H1 (cell line): ENCODE data around the gene SLC6A3. TPM values are rescaled to one million over a fixed set of nuclear protein-coding genes. Genes with fewer than 3 reads are reported as not detected.

Experiments
- CTCF ChIA-PET: fragments of 300-600 bp; sonication (Branson Sonifier 250); formaldehyde crosslinking; loops from one replicate; lab custom pipeline; 2021; ENCODE audit not compliant: partially characterized antibody; lab: Charles Lee
- POLR2A ChIA-PET: fragments of 300-600 bp; sonication (Branson Sonifier 250); formaldehyde crosslinking; loops from one replicate; lab custom pipeline; 2021; ENCODE audit warnings: inconsistent platforms; ENCODE audit not compliant: partially characterized antibody; lab: Charles Lee
- DNase-seq, 2 experiments: peaks; one replicate each; pipeline versions ENCODE4 v3.0.0 to v3.0.0-alpha.2; 2010 to 2022; ENCODE audit warnings: low spot score in 2 of 2, low read depth in 1 of 2, mixed read lengths in 1 of 2
- FAIRE-seq: peaks from 2 replicates; lab custom pipeline; 2011; peaks lifted over from hg19 to GRCh38; lab: Jason Lieb, UNC
- H2AFZ ChIP-seq: 2 replicates; pipeline ENCODE4 v1.8.1; 2012; ENCODE audit warnings: low read length, inconsistent platforms
- H2AK5ac ChIP-seq: 2 replicates; pipeline ENCODE4 v1.6.1; 2013; ENCODE audit warnings: low read depth, low read length
- H2BK120ac ChIP-seq: replicated peaks from 2 replicates; pipeline ENCODE3; 2013; ENCODE audit warnings: low read depth, low read length, inconsistent platforms
- H2BK12ac ChIP-seq: 2 replicates; pipeline ENCODE4 v1.6.1; 2013; ENCODE audit warnings: low read depth, low read length
- H2BK15ac ChIP-seq: 2 replicates; pipeline ENCODE4 v1.6.1; 2013; ENCODE audit warnings: low read length
- H2BK20ac ChIP-seq: 2 replicates; pipeline ENCODE4 v1.6.1; 2013; ENCODE audit warnings: low read length
- H2BK5ac ChIP-seq: 2 replicates; pipeline ENCODE4 v1.6.1; 2013; ENCODE audit warnings: low read depth, low read length
- H3K14ac ChIP-seq: 2 replicates; pipeline ENCODE4 v1.6.1; 2013; ENCODE audit warnings: inconsistent platforms; ENCODE audit not compliant: insufficient read length
- H3K18ac ChIP-seq: 2 replicates; pipeline ENCODE4 v1.6.1; 2013; ENCODE audit warnings: low read length; ENCODE audit errors: extremely low read depth
- H3K23ac ChIP-seq: 2 replicates; pipeline ENCODE4 v1.6.1; 2013; ENCODE audit warnings: inconsistent platforms; ENCODE audit not compliant: insufficient read length
- H3K23me2 ChIP-seq: 2 replicates; pipeline ENCODE4 v1.6.1; 2013; ENCODE audit warnings: low read depth, low read length
- H3K27ac ChIP-seq: 2 replicates; pipeline ENCODE4 v1.6.1; 2011; ENCODE audit warnings: low read depth, low read length, inconsistent platforms
- H3K27me3 ChIP-seq, 4 experiments: replicated peaks in 1 of 4; 1 replicate in 1 of 4; 2 replicates in 3 of 4; pipeline versions ENCODE4 v1.6.1 to v1.8.1; 2011 to 2013; ENCODE audit warnings: low read length in 3 of 4, mild to moderate bottlenecking in 3 of 4, inconsistent platforms in 2 of 4, mixed read lengths in 2 of 4, moderate library complexity in 1 of 4; ENCODE audit not compliant: control insufficient read depth in 3 of 4, insufficient read depth in 3 of 4; ENCODE audit errors: extremely low read depth in 1 of 4
- H3K36me3 ChIP-seq, 4 experiments: 2 replicates each; pipeline versions ENCODE4 v1.6.1 to v1.8.1; 2011 to 2013; ENCODE audit warnings: mild to moderate bottlenecking in 4 of 4, low read length in 3 of 4, moderate library complexity in 2 of 4, control low read depth in 1 of 4, inconsistent platforms in 1 of 4; ENCODE audit not compliant: insufficient read depth in 4 of 4, control insufficient read depth in 2 of 4
- H3K4ac ChIP-seq: replicated peaks from 2 replicates; pipeline ENCODE3; 2013; ENCODE audit warnings: low read length, low read depth, mixed read lengths, inconsistent platforms; ENCODE audit not compliant: insufficient read length
- H3K4me1 ChIP-seq, 4 experiments: replicated peaks in 1 of 4; 1 replicate in 1 of 4; 2 replicates in 3 of 4; pipeline versions ENCODE4 v1.6.1 to v1.8.1; 2011 to 2013; ENCODE audit warnings: low read length in 3 of 4, inconsistent platforms in 2 of 4, mixed read lengths in 1 of 4; ENCODE audit not compliant: insufficient read depth in 4 of 4, control insufficient read depth in 3 of 4
- H3K4me2 ChIP-seq, 2 experiments: 2 replicates each; pipeline versions ENCODE4 v1.6.1 to v1.8.1; 2011 to 2013; ENCODE audit warnings: low read depth in 2 of 2, low read length in 2 of 2, control low read depth in 1 of 2, inconsistent platforms in 1 of 2, mild to moderate bottlenecking in 1 of 2; ENCODE audit not compliant: insufficient read depth in 1 of 2
- H3K4me3 ChIP-seq, 4 experiments: fragments of 200-600, 300-600 bp in 1 of 4; sonication (generic), shearing (Covaris generic), sonication (Bioruptor Twin) in 1 of 4; 2 replicates each; pipeline versions ENCODE4 v1.5.1 to v1.8.1; 2011 to 2016; ENCODE audit warnings: low read length in 4 of 4, low read depth in 3 of 4, control low read depth in 2 of 4, inconsistent platforms in 2 of 4, mild to moderate bottlenecking in 2 of 4, mixed read lengths in 1 of 4, moderate library complexity in 1 of 4; ENCODE audit not compliant: insufficient read depth in 2 of 4; ENCODE audit errors: extremely low read depth in 1 of 4
- H3K56ac ChIP-seq: replicated peaks from 2 replicates; pipeline ENCODE3; 2013; ENCODE audit warnings: low read depth, mild to moderate bottlenecking, mixed read lengths, low read length, inconsistent platforms; ENCODE audit not compliant: insufficient read length
- H3K79me1 ChIP-seq: 2 replicates; pipeline ENCODE4 v1.6.1; 2013; ENCODE audit warnings: low read depth, low read length, control low read depth
- H3K79me2 ChIP-seq, 2 experiments: 2 replicates each; pipeline versions ENCODE4 v1.6.1 to v1.8.1; 2012 to 2013; ENCODE audit warnings: low read length in 2 of 2, mild to moderate bottlenecking in 2 of 2, inconsistent platforms in 1 of 2; ENCODE audit not compliant: insufficient read depth in 2 of 2, control insufficient read depth in 1 of 2
- H3K9ac ChIP-seq, 4 experiments: replicated peaks in 1 of 4; 1 replicate in 1 of 4; 2 replicates in 3 of 4; pipeline versions ENCODE4 v1.6.1 to v1.8.1; 2011 to 2013; ENCODE audit warnings: low read depth in 3 of 4, low read length in 3 of 4, control low read depth in 2 of 4, mild to moderate bottlenecking in 2 of 4, moderate library complexity in 2 of 4, inconsistent platforms in 1 of 4; ENCODE audit errors: extremely low read depth in 1 of 4
- H3K9me3 ChIP-seq, 2 experiments: 2 replicates each; pipeline versions ENCODE4 v1.6.1 to v1.8.1; 2012 to 2013; ENCODE audit warnings: mild to moderate bottlenecking in 2 of 2, moderate library complexity in 2 of 2, control low read depth in 1 of 2, inconsistent platforms in 1 of 2, low read depth in 1 of 2, low read length in 1 of 2, mixed read lengths in 1 of 2; ENCODE audit not compliant: insufficient read depth in 2 of 2
- H4K20me1 ChIP-seq, 2 experiments: replicated peaks in 1 of 2; 2 replicates each; pipeline versions ENCODE3 to v1.8.1; 2011 to 2013; ENCODE audit warnings: inconsistent platforms in 2 of 2, low read length in 2 of 2, mild to moderate bottlenecking in 1 of 2; ENCODE audit not compliant: insufficient read depth in 2 of 2, control insufficient read depth in 1 of 2
- H4K5ac ChIP-seq: 2 replicates; pipeline ENCODE4 v1.6.1; 2013; ENCODE audit warnings: low read length, low read depth, mixed read lengths, inconsistent platforms; ENCODE audit not compliant: insufficient read length
- H4K8ac ChIP-seq: 2 replicates; pipeline ENCODE4 v1.8.0; 2013; ENCODE audit warnings: mild to moderate bottlenecking, moderate library complexity, low read length, inconsistent platforms; ENCODE audit not compliant: insufficient read depth; ENCODE audit errors: extremely low read depth
- H4K91ac ChIP-seq: replicated peaks from 2 replicates; pipeline ENCODE3; 2013; ENCODE audit warnings: low read length, mixed read lengths, inconsistent platforms; ENCODE audit not compliant: insufficient read length
- ATF2 ChIP-seq: IDR thresholded peaks from 2 replicates; pipeline ENCODE4 v1.6.1; 2012; ENCODE audit warnings: low read length, inconsistent platforms
- CHD1 ChIP-seq: IDR thresholded peaks from 2 replicates; pipeline ENCODE4 v1.6.1; 2012; ENCODE audit warnings: low read depth, low read length, improper control_type of control experiment
- CHD2 ChIP-seq: IDR thresholded peaks from 2 replicates; pipeline ENCODE4 v1.6.1; 2012; ENCODE audit warnings: low read length, improper control_type of control experiment
- GTF2F1 ChIP-seq: IDR thresholded peaks from 2 replicates; pipeline ENCODE4 v1.6.1; 2012; ENCODE audit warnings: low read depth, low read length, improper control_type of control experiment, borderline replicate concordance
- HDAC2 ChIP-seq, 2 experiments: fragments of 300-600 bp in 1 of 2; sonication (generic) in 1 of 2; IDR thresholded peaks; 2 replicates each; pipeline ENCODE4 v1.6.1; 2011 to 2012; ENCODE audit warnings: low read depth in 2 of 2, low read length in 2 of 2, mild to moderate bottlenecking in 2 of 2, moderate library complexity in 2 of 2, borderline replicate concordance in 1 of 2, inconsistent platforms in 1 of 2
- JUND ChIP-seq: IDR thresholded peaks from 2 replicates; pipeline ENCODE4 v1.6.1; 2011; ENCODE audit warnings: mild to moderate bottlenecking, improper control_type of control experiment, low read length
- RFX5 ChIP-seq: IDR thresholded peaks from 2 replicates; pipeline ENCODE4 v1.6.1; 2011; ENCODE audit warnings: low read depth, low read length, improper control_type of control experiment, borderline replicate concordance
- RNF2 ChIP-seq: fragments of 200-900, 300-1000 bp; sonication (generic); IDR thresholded peaks from 2 replicates; pipeline ENCODE4 v1.7.1; 2016; ENCODE audit warnings: borderline replicate concordance, low read depth, mild to moderate bottlenecking, antibody characterized with exemption, low read length; ENCODE audit not compliant: poor library complexity, severe bottlenecking; ENCODE audit errors: missing control alignments
- SIRT6 ChIP-seq: IDR thresholded peaks from one replicate; pipeline ENCODE4 v1.7.1; 2012; ENCODE audit warnings: low read length, inconsistent platforms
- SIX5 ChIP-seq: IDR thresholded peaks from 2 replicates; pipeline ENCODE4 v1.6.1; 2011; ENCODE audit warnings: mild to moderate bottlenecking, low read depth, low read length
- TEAD4 ChIP-seq: IDR thresholded peaks from 2 replicates; pipeline ENCODE4 v1.6.1; 2012; ENCODE audit warnings: low read depth, low read length, inconsistent platforms, mixed read lengths
- YY1 ChIP-seq: IDR thresholded peaks from 2 replicates; pipeline ENCODE4 v1.6.1; 2011; ENCODE audit warnings: low read depth, mild to moderate bottlenecking, low read length
- WGBS, 2 experiments: shearing (Covaris generic) in 1 of 2; methylation state at CpG; one replicate each; pipeline versions ENCODE4 v1.1.6 to v1.1.7; 2013 to 2015; ENCODE audit warnings: low lambda C conversion rate in 2 of 2, mixed read lengths in 2 of 2, inconsistent platforms in 1 of 2, low coverage in 1 of 2, missing lambda C conversion rate in 1 of 2; ENCODE audit not compliant: insufficient replicate concordance in 2 of 2, insufficient coverage in 1 of 2, insufficient read length in 1 of 2; ENCODE audit errors: extremely low coverage in 1 of 2, missing lambda C conversion rate in 1 of 2; 5-methylcytosine and 5-hydroxymethylcytosine counted together
- polyA plus RNA-seq, 7 experiments: library from polyadenylated mRNA; depleted of rRNA in 3 of 7; stranded (reverse) in 5 of 7; unstranded in 2 of 7; fragments of >200 nt in 5 of 7; fragments of 200-250 nt in 2 of 7; gene quantifications; 1 replicate in 5 of 7; 2 replicates in 1 of 7; 4 replicates in 1 of 7; pipeline versions ENCODE4 v1.2.1 to v1.2.3, GENCODE V29; 2011 to 2013; ENCODE audit warnings: missing spikeins in 2 of 7, mixed read lengths in 2 of 7
- total RNA-seq: library from RNA; stranded (reverse); fragmentation: NEBNext Ultra II Directional; extraction: Animal tissue kit (Norgen Biotek cat#: 25700); gene quantifications from 2 replicates; pipeline ENCODE4 v1.2.1, GENCODE V29; 2021
- TF ChIP-seq, protein P1 (sequence below): IDR thresholded peaks from 2 replicates; pipeline ENCODE4 v1.6.1; 2012; ENCODE audit warnings: inconsistent platforms

The SLC6A3 gene
- total and polyA plus RNA-seq, 2 of the 8 experiments (the other 6 are each of a cell fraction or from before 2014, with no cell fraction given) = 0.48 to 0.91 TPM

DNA sequence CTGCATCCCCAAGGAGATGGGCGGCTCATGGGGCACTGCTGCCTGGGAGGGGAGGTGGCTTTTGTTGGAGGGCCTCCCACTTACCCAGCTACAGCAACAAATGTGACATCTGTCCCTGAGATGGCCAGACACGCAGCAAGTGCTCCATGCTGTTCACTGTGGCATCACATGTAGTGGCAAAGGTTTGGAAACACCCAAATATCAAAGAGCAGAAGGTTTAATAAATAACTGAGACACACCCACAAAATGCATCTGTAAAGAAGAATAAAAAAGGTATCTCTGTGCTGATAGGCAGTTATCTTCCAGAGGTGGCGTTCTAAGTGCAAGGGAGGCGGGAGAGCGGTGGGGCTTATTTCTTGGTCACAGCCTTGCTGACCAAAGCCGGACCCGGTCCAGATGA lies 77.0 kb downstream of the SLC6A3 start:
- Histone ChIP-seq H3K4ac (no peak overlapping the region), H2AK5ac (no peak overlapping the region), H4K20me1 (no peaks in the 10 kb centered on the region), H2BK15ac (no peak overlapping the region), H3K14ac (no peak overlapping the region), H3K23me2 (no peaks in the 10 kb centered on the region), H4K91ac (no peak overlapping the region), H2AFZ (no peak overlapping the region), H3K4me1 (peaks cover 0 to 3% (median 1%) of the 10 kb centered on the region in 4 experiments; a peak in 1 of 7 replicates), H3K27ac (no peak overlapping the region), H3K79me1 (no peaks in the 10 kb centered on the region), H2BK20ac (no peak overlapping the region), H2BK5ac (no peak overlapping the region), H3K56ac (no peak overlapping the region), H3K9ac (no peak overlapping the region; a peak in 1 of 7 replicates), H3K18ac (no peak overlapping the region), H3K4me2 (no peak overlapping the region), H4K8ac (no peak overlapping the region; the same call in 1 of the 2 replicates), H2BK12ac (no peak overlapping the region), H3K36me3 (no peaks in the 10 kb centered on the region), H3K27me3 (no peaks in the 10 kb centered on the region), H3K79me2 (no peaks in the 10 kb centered on the region), H3K23ac (no peak overlapping the region), H3K4me3 (no peak overlapping the region), H4K5ac (no peak overlapping the region), H2BK120ac (no peak overlapping the region), H3K9me3 (no peaks in the 10 kb centered on the region)
- POLR2A ChIA-PET = no interaction called here
- WGBS, 2 experiments = 98% methylated on average over 7 of the region's 7 CpGs; no CpG with 5 or more reads in 1 of the 2 experiments
- FAIRE-seq = no peak
- DNase-seq = no peak
- CTCF ChIA-PET = interaction anchor here (0.6 to 2.5 kb wide), 2 partner anchors 11 to 27 kb away, joined by 3 to 12 read pairs; no protein-coding TSS in a partner anchor
- TF ChIP-seq YY1 (no peak), GTF2F1 (no peak), TEAD4 (no peak), SIRT6 (no peak), CHD1 (no peak), SIX5 (no peak), CHD2 (no peak), ATF2 (no peak), RFX5 (no peak), HDAC2 (IDR thresholded peaks at IDR 0.05; ENCODE audit: borderline replicate concordance in 1 of 2, low read depth in 2 of 2, low read length in 2 of 2) (no peak), RNF2 (no peak), JUND (no peak)
- TF ChIP-seq, protein P1, sequence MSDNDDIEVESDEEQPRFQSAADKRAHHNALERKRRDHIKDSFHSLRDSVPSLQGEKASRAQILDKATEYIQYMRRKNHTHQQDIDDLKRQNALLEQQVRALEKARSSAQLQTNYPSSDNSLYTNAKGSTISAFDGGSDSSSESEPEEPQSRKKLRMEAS = no peak
